HS-27A (cell line): ENCODE data around the gene ZDHHC7.

Source experiments
- DNase-seq: peaks from one replicate; pipeline ENCODE4 v3.0.0-alpha.2; 2012; ENCODE audit warnings: low read depth, missing footprints

ZDHHC7 gene

GRCh38 chr16:85018529-85019236 lies 7.3 kb upstream of the ZDHHC7 start:
- DNase-seq, result no peak

- DNase-seq, result no peak
Measured at GRCh38 chr16:85017633-85018032, 6.3 kb upstream of the ZDHHC7 start.

- no peak for DNase-seq
Measured at GRCh38 chr16:85017151-85017550, 5.8 kb upstream of the ZDHHC7 start.

- DNase-seq, result no peak
Measured at GRCh38 chr16:85015481-85016187, 4.3 kb upstream of the ZDHHC7 start.

- DNase-seq, result no peak
Measured at GRCh38 chr16:85014311-85014710, 3.0 kb upstream of the ZDHHC7 start.

GRCh38 chr16:85011846-85012284 lies 530 bp upstream of the ZDHHC7 start:
- DNase-seq, result no peak

DNA sequence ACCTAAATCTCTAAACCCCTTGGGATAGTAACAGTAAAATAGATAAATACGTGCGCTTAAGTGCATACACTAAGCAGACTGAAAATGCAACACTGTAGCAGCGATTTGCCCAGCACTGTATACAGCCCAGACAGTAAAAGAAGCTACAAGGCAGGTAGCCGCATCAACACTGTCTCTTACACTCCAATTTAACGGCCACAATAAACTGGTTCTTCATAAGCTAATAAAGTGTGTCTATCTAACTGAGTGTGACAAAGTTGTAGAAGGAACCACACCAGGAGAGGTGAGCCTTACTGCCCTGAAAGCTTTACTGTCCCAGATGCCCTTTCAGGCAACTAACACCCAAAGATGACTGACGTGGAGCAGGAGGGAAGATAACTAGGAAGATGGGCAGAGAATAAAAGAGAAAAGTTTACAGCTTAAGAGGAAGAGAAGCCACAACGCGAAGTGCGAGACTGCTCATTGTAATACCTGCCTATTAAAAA lies 847 bp downstream of the ZDHHC7 start:
- DNase-seq, result no peak

DNA sequence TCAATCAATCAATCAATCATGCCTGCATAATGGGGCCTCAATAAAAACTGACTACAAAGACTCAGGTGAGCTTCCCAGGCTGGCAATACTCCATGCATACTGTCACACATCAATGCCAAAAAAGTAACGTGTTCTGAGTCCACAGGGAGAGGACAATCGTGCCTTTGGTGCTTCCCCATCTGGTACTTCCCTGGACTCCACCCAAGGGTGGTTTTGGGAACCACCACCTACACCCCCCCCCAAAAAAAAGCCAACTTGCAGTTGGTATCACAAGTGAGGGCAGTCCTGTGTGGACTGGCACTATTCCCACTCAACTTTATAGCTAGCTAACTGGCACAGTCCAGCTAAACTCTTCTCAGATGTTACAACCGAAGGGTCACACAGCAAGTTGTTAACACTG lies 3.1 kb downstream of the ZDHHC7 start:
- DNase-seq, result no peak

GRCh38 chr16:85007496-85008214 lies 3.7 kb downstream of the ZDHHC7 start:
- no peak for DNase-seq

DNA sequence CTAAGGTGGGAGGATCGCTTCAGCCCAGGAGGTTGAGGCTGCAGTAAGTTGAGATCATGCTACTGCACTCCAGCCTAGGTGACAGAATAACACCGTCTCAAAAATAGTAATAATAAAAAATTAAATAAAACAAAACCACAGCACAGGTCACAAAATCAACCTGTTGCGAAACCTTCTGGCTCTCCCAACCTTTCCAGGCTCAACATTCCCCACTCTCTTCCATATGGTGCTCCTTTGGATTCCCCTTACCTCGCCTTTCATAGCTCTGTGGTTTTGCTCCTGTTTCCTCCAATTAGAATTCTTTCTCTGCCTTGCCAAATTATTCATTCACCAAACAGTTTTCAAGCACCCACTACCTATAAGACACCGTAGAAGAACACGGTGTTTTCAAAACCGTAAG lies 4.7 kb downstream of the ZDHHC7 start:
- DNase-seq, result no peak

GRCh38 chr16:85005285-85006069 lies 5.9 kb downstream of the ZDHHC7 start:
- no peak for DNase-seq

- DNase-seq, result peak; percentile 92
Measured at GRCh38 chr16:85004587-85005205, 6.6 kb downstream of the ZDHHC7 start.

- no peak for DNase-seq
Measured at GRCh38 chr16:85003725-85004586, 7.4 kb downstream of the ZDHHC7 start.

- DNase-seq, result no peak
Measured at GRCh38 chr16:85003076-85003475, 8.3 kb downstream of the ZDHHC7 start.

- no peak for DNase-seq
Measured at GRCh38 chr16:85002608-85003007, 8.7 kb downstream of the ZDHHC7 start.

GRCh38 chr16:85002099-85002541 lies 9.2 kb downstream of the ZDHHC7 start:
- DNase-seq, result no peak

DNA sequence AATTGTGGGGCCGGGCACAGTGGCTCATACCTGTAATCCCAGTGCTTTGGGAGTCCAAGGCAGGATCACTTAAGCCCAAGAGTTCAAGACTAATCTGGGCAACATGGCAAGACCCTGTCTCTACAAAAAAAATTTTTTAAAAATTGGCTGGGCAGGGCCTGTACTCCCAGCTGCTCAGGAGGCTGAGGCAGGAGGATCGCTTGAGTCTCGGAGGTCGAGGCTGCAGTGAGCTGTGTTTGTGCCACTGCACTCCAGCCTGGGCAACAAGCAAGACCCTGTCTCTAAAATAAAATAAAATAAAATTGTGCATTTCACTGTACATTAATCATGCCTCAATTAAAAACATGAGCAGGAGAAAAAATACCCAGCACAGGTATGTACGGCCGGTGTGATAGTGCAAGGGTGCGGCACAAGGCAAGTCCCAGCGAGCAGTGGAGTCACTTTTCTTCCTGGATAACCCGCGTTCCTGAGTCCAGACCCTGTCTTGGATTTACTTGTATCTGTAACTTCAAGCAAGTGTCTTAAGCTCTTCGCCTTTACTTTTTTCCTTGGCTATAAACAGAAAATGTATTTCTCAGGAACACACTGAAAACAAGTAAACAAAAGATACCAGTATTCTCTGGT lies 11.4 kb downstream of the ZDHHC7 start:
- DNase-seq, result no peak

DNA sequence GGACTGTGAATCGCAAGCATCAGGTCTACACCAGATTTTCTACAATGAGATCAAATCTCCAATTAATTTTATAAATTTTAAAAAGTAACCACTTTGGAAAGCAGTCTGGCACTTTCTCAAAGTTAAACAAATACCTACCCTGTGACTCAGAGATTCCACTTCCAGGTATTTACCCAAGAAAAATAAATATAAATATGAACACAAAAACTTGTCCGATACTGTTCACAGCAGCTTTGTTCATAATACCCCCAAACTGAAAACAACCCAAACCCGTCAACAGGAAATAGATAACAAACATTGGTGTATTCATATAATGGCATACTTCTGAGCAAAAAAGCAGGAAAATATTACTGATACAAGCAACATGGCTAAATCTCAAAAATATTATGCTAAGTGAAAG lies 12.1 kb downstream of the ZDHHC7 start:
- DNase-seq, result no peak

GRCh38 chr16:84996365-84996764 lies 15.0 kb downstream of the ZDHHC7 start:
- no peak for DNase-seq

GRCh38 chr16:84995663-84996062 lies 15.7 kb downstream of the ZDHHC7 start:
- no peak for DNase-seq
